Astrocyte of the cerebellum (primary cell): ENCODE results near the gene DIP2C.

ENCODE experiments used
- DNase-seq: peaks from one replicate; pipeline ENCODE4 v3.0.0-alpha.2; 2011; ENCODE audit warnings: low read depth
- H3K4me3 ChIP-seq: 2 replicates; pipeline ENCODE4 v1.5.1; 2011; ENCODE audit warnings: mild to moderate bottlenecking, low read depth, low read length, moderate library complexity
- in situ Hi-C: cut with HindIII; loops from 2 replicates; pipeline ENCODE4 v1.10.0; 2017; ENCODE audit warnings: low sequenced_read_pairs
- TF ChIP-seq, protein P1 (sequence below): IDR thresholded peaks from 2 replicates; pipeline ENCODE4 v1.5.1; 2012; ENCODE audit warnings: low read length, low read depth, moderate library complexity, mild to moderate bottlenecking; ENCODE audit errors: missing control alignments

DIP2C gene

DNA sequence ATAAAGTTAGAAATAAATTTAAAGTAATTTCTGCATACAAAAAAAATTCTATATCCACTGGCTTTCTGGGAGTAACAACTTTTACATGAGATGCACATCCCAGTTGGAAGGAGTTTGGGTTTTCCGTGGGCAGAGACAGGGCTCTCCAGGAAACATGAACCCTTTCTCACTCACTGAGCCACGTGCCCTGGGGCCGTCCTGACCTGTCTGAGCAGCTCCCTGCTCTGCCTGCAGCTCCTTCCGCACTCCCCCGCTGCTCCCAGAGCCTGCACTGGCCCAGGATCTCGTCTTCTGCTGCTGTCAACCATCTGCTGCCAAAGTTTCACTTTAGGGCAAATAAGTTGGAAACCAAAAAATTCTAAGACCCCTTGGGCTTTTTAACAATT is 169.1 kb downstream of the DIP2C start:
- no peak overlapping the region for H3K4me3 ChIP-seq
- in situ Hi-C loops = no loop called here
- TF ChIP-seq, protein P1, sequence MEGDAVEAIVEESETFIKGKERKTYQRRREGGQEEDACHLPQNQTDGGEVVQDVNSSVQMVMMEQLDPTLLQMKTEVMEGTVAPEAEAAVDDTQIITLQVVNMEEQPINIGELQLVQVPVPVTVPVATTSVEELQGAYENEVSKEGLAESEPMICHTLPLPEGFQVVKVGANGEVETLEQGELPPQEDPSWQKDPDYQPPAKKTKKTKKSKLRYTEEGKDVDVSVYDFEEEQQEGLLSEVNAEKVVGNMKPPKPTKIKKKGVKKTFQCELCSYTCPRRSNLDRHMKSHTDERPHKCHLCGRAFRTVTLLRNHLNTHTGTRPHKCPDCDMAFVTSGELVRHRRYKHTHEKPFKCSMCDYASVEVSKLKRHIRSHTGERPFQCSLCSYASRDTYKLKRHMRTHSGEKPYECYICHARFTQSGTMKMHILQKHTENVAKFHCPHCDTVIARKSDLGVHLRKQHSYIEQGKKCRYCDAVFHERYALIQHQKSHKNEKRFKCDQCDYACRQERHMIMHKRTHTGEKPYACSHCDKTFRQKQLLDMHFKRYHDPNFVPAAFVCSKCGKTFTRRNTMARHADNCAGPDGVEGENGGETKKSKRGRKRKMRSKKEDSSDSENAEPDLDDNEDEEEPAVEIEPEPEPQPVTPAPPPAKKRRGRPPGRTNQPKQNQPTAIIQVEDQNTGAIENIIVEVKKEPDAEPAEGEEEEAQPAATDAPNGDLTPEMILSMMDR = no peak
- DNase-seq = no peak

DNA sequence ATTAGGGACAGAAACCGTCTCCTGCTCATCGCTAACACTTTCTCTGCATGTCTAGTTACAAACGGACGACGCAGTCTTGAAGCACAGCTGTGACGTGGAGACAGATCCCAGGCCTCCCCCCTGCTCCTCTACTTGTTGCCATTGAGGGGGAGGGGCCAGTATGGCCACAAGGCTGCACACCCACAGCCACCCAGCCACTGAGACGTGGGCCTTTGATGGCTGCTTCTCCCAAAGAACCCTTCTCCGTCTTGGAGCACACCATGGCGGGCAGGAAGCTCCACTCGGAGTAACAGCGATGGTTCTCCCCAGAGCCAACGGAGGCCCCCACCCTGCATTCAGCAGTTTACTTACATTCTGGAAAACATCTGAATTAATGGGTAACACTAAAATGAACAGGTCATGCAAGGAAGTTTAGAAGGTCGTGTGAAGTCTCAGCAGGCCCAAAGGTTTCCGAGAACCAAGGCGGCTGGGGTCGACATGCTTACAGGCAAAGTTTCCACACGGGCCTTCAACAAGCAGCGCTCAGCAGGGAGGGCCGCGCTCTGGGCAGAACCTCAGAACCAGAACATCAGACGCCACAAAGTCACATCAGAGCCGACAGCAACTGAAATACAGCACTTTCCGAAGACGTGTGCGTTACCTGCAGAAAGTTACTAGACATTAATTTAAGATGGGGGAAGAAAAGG is 169.6 kb downstream of the DIP2C start:
- no peak overlapping the region for H3K4me3 ChIP-seq
- in situ Hi-C loops = no loop called here
- TF ChIP-seq, protein P1 = no peak
- no peak for DNase-seq

DNA sequence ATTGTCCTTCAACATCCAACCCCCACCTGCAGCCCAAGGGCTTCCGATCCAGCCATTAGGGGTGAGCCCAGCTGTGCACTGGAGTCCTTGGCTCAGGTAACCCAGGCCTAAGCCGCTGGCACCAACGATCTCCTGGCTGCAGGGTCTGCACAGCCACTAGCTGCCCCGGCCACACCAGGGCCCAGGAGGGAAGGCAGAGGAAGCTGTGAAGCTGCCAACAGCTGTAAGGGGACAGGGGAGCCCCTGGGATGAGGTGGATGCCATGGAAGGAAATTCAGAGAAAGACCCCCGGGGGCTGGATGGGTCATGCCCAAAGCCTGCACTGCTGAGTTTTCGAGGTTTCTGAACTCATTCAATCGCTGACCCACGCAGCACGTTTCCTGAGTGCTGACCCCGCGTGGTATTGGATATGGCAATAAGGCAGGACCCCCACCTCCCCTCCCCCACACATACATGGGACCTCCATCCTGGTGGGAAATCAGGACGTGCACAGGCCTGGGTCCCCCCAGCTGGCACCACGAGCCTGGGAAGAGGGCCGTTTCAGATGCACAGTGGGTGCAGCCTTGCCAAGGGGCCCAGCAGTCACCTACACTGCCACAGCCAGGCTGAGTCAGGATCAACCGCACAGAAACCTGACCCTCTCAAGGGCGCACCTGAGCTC is 170.3 kb downstream of the DIP2C start:
- no peak for DNase-seq
- TF ChIP-seq, protein P1 = no peak
- H3K4me3 ChIP-seq = no peak overlapping the region
- in situ Hi-C loops = no loop called here

DNA sequence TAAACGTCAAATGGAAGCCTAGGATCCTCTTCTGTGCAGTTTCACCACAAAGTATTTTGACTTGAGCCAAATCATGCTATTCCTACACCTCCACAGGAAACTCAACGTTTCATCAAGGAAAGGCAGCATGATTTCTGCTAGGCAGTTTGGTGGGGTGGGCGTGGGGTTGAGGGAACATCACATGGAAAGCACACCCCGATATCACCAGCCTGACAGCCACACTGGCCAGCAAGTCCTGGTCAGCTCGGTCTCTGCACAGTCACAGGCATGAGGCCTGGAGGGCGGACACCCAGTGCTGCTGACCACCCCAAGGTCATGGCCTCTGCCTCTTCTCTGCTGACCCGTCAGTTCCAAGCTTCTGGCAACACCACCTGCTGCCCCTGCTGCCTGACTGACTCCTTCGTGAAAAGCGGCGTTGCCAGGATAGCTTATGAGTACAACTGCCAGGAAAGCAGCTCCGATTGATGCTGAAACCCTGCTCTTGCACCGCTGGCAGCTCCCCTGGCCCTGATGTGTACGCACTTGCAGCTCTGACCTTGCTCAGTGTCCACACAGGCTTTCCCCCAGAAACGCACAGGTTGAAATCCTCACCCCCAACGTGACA is 171.5 kb downstream of the DIP2C start:
- H3K4me3 ChIP-seq = no peak overlapping the region
- DNase-seq = no peak
- in situ Hi-C loops = no loop called here
- TF ChIP-seq, protein P1 = no peak

DNA sequence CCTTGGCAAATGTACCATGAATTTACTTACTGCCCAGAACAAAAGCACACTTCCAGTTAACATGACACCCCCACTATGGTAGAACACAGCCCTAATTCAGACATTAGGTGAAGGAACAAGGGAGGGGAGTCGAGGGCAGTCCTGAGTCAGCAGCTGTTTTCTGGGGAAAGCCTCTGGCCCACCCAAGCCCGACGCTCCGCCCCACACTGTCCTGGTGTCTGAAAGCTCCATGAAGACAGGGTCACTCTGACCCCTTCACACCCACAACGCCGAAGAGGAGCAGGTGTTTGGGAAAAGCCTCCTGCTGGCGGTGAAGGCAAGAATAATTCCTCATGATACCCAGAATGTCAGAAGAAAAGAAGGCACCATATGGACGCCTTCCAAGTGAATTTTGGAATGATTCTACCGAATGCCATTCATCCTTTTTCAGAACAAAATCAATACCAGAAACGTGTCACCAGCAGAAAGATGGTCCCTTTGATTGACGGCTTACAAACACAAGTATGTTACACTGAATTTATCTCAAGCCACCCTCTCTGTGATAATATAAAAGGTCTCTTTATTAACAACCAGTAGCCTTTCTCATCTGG is 172.1 kb downstream of the DIP2C start:
- DNase-seq = no peak
- in situ Hi-C loops = no loop called here
- H3K4me3 ChIP-seq = no peak overlapping the region
- TF ChIP-seq, protein P1 = no peak

DNA sequence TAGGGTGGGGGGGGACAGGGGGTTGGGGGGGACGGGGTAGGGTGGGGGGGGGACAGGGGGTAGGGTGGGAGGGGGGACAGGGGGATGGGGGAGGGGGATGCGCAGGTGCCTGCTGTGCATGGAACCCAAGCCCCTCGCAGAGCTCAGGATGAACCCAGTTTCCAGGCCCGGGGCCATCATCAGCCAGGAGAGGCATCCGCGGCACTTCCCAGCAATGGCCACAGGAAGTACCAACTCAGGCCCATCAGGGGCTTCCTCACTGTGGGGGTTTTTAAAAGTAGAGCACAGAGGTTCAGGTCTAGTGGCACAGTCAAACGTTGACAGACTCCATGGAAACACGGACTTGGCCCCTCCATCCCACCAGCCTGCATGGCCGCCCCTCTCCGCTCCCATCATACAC is 172.7 kb downstream of the DIP2C start:
- TF ChIP-seq, protein P1 = no peak
- in situ Hi-C loops = no loop called here
- no peak overlapping the region for H3K4me3 ChIP-seq
- DNase-seq = no peak
